HPDE6-E6E7 (cell line): ENCODE measurements around the gene DAW1.
A peak's percentile ranks its signal among the peaks of the same experiment; 100 is the strongest.

Experiments
- DNase-seq: peaks from one replicate; pipeline ENCODE4 v3.0.0; 2011; ENCODE audit warnings: missing footprints; ENCODE audit errors: extremely low spot score

Gene DAW1

DNA sequence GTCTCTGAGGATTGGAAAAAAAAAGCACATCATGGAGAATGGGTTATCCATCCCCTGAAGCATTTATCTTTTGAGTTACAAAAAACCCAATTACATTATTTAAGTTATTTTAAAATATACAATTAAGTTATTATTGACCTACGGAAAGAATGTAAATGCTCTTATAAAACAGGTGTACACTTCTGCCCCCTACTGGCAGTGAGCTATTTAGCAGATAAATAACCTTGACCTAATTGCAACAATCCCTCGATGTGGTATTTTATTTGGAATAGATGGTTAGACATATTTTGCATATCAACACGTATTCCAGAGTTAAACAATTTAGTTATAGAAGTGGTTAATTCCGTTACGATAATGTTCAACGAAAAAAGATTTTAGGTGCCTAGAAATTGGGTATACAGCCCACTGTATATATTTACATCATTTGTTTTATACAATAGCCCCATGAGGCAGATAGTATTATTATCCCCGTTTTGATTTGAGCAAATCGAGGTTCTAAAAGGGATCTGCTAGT is 9.1 kb upstream of the DAW1 start:
- no peak for DNase-seq

DNA sequence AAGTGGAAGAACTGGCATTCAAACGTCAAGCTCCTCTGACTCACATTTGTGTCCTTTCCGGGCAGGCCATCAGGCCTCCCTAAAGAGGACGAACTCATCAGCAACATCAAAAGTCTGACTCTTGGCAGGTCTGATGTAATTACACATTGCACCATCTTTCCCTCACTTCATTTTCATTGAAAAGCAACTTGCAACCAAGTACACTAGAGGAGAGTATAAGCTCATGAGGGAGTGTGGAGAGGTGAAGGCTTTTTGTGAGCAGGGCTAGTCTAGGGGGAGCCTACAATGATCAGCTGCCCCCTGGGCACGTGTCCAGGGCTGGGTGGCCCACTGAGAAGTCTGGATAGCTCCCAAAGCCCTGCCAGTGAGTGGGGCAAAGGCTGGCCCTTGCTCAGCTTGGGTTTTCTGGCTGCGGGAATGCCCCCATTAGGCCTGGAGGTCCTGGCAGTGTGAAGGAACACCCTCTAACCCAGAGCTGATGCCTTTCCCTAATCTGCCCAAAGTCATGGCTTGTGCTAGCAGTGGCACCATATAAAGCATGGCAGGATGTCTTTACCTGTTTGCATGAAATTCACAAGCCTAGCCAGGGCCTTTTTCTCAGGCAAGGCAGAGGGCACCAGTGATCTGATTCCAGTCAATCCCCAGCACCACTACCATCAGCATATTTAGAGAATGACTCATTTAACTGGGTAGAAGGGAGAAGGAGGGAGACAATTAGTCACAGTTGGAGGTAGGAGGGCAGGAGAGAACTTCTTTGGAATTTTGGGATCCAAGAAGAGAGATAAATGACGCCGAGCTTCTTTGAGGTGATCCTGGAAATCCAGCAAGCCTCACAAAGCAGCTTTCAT is 8.5 kb upstream of the DAW1 start:
- DNase-seq, result peak; percentile 85

DNA sequence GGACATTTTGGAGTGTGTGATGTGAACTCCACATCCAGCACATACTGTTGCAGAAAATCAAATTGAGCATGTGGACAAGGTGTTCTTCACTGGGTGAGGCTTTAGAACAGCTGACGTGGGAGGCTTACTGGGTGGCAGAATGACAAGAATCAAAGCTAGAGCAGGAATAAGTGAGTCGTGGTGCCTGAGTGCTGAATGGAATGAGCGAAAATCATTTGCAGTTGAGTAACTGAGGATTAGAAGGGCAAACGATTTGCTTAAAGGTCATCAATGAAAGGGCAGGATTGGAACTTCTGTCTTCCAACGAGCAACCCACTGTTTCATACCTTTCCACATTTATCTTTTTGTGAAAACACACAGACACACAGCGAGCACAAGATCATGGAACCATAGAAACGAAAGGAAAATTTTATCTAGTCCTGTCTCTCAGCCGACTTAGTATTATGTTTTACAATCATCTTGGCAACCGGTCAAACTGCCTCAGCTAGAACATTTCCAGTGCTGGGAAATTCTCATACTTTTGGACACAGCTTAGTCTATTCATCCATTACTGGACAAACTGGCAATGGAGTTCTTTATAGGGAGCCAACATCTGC is 7.2 kb upstream of the DAW1 start:
- DNase-seq, result no peak

DNA sequence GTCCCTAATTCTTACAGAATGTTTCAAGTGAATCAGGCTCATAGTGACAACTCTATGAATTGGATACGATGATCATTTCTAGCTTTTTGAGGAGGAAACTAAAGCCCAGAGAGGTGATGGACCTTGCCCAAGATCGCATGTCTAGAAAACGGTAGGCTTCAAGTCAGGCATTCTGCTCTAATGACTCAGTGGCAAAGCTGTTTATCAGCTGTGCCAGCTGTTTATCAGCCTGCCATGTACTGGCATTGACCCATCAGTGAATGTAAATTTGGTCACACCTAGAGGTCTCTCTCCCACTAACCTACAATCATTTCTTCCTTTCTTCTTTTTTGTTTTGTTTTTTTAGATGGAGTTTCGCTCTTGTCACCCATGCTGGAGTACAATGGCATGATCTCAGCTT is 6.1 kb upstream of the DAW1 start:
- no peak for DNase-seq

DNA sequence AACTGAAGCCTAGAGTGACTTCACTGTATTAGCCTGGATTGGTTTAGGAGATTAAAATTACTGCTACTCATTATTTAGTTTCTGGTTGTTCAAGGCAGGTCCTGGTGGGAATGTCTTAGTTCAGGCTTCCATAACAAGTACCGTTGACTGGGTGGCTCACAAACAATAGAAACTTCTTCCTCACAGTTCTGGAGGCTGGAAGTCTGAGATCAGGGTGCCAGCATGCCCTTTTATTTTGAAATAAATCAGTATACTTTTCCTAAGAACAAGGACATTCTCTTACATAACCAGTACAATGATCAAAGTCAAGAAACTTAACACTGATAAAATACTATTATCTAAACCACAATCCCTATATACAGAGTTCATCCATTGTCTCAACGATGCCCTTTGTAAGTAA is 4.0 kb upstream of the DAW1 start:
- DNase-seq, result no peak

DNA sequence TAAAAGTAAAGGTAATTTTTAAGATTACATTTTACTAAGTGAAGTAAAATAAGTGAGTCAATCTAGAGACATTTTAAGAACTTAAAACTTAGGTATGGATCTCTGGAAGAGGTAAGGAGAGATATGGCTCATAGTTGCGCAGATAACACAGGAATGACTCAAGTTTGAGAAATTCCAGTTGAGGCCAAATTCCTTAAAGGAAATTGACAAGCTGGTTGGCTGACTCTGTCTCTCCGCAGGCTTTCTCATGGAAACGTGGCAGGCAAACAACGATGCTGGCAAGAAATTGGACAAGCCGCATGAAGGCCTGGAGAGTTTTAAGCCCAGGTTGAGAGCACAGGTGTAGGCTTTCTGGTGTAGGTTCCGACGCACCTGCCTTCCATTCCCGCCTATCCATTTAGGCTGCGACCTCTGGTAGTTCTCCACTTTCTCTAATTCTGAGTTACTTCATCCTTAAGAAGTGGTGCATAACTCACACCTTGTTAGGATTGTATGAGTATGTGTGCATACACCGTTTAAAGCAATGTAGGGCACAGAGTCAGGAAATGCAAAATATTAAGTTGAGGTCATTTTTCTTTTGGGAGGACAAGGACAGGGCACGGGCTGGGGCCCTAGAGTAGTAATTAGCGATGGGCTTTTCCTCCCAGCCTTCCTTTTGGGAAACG is 589 bp upstream of the DAW1 start:
- DNase-seq, result peak; percentile 59

DNA sequence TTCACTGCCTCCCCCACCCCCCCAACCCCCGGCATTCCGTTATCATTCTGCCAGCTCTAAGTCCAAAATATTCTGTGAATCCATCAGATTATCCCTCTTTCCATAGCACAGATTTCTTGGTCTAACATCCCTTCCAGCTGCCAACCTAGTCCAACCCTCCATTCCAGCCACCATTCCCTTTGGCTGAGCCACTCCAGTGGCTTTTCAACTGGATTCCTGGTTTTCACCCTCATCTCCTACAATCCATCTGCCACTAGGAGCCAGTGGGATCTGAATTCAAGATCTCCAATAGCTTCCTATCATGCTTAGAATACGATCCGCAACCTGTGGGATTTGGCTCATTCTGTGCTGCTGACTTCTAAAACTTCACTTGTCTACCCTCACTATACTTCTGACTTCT is 1.2 kb downstream of the DAW1 start:
- DNase-seq, result no peak

DNA sequence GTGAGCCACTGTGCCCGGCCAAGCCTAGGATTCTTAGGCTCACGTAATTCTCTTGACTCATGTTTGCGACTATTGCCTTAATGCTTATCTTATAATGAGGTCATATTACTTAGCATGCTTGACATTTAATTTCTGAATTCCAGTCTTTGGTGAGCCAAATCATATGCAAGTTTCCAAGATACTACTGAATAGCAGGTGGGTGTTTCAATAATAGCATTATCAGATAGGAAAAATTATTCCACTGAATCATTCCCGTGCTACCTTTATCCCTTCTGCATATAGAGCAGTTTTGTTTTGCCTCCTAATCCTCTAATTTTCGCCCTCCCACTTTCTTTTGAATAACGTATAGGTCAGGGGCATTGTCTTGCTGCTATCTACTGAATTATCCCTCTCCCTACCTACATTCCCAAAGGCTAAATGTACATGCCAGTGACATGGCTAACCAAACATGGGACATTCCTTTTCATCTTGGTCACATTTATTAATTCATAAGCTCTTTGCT is 4.9 kb downstream of the DAW1 start:
- DNase-seq, result no peak

DNA sequence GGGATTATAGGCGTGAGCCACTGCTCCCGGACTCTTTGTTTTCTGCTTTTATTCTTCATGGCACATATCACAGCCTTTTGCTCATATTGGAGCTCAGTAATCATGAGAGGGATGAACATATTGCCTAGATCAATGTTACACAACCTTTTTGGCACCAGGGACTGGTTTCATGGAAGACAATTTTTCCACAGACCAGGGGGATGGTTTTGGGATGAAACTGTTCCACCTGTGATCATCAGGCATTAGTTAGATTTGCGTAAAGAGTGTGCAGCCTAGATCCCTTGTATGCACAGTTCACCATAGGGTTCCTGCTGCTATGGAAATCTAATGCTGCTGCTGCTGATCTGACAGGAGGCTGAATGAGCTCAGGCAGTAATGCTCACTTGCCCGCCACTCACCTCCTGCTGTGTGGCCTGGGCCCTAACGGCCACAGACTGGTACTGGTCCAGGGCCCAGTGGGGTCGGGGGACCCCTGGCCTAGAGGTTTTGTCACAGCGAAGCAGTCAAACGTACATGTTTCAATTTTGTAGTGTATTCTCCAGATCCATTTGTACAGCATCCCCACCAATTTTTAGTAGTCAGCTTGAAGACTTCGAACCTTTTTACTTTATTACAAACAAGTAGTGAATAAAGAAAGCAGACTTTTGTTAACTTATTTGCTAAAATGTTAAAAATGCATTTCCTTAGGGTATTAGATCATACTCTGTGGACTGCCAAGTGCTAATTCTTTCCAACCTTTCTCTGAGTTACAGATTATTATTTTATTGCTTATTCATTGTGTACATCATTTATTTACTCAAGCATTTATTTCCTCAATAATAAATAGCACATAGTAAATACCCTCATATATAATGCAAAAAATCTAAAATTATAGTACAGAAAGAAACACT is 6.2 kb downstream of the DAW1 start:
- DNase-seq, result no peak

DNA sequence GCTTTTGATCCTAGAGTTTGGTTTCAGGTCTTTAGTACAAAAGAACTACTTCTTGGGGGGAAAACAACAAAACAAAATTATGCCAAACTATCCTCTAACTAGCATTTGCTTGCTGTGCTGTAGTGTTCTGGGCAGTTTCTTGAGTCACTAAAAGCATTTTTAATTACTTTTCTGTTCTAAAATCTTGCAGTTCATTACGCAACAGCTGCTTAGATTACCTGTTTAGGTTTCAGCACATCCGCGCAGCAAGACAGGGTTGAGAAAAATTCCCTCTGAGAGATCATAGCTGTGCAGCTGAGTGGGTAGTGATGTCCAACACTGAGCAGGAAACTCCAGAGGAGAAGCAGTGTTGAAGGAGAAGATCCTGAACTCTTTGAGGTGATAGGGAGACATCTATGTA is 9.0 kb downstream of the DAW1 start:
- no peak for DNase-seq

DNA sequence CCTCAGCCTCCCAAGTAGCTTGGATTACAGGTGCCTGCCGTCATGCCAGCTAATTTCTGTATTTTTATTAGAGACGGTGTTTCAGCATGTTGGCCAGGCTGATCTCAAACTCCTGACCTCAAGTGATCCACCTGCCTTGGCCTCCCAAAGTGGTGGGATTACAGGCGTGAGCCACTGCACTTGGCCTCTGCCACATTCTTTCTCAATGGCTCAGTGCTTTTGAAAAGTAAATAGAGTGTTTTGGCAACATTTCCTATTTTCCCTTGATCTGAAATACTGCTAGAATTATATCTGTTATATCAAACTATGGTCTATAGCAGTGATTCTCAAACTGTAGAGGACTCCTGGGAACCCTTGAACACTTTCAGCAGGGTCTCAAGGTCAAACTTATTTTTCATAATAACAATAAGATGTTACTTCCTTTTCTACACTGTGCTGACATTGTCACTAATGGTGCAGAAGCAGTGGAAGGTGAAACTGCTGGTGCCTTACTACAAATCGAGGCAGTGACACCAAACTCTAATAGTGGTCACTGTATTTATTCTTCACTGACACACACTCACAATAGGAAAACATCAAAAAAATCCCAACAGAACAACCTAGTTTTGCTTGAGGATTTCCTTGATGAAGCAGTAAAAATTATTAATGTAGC is 10.6 kb downstream of the DAW1 start:
- no peak for DNase-seq

DNA sequence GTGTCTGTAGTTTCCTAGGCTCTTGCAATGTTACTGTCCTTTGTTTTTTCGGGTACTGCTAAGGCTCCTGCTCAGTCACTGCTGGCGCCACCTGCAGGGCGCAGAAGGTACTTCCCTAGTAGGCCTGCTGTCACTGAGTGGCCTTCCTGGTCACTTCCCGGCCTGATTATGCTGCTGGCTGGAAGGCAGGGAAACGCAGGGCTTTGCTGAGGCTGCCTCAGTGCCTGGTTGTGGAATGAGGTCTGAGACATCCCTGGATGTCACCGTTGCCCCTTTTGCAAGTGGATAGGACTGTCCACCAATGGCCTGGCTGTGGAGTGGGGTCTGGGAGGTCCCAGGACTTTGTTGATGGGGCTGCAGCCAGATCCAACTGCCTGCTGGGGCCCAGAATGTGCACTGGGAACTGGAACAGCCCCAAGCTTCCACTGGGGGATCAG is 13.1 kb downstream of the DAW1 start:
- DNase-seq, result peak; percentile 39

DNA sequence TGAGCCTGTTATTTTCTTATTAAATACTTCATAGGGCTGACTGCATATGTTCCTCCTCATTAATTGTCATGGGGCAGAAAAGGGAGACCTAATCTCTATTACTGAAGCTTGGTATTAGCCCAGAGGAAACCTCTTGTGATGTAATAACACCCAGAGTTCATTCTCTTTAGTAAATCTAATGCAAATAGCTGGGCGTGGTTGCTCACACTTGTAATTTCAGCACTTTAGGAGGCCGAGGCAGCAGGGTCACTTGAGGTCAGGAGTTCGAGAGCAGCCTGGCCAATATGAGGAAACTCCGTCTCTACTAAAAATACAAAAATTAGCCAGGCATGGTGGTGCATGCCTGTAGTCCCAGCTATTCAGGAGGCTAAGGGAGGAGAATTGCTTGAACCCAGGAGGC is 14.7 kb downstream of the DAW1 start:
- no peak for DNase-seq

DNA sequence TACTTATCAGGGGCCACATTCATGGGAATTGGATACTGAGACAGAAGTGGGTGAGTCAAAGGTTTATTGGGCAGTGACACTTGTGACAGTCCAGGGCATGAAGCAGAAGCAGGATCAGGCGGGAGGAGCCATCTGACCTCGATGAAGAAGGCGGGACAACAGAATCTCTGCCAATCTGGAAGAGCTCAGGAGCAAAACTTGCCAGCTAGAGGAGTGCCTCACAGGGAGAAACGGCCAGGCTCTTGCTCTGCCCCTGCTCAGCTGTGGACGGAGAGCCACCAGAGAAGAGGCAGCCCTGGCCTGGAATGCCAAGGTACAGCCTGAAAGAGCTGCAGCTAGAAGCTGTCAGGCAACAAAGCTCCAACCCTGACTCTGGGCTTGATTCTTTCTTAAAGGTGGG is 16.9 kb downstream of the DAW1 start:
- no peak for DNase-seq

DNA sequence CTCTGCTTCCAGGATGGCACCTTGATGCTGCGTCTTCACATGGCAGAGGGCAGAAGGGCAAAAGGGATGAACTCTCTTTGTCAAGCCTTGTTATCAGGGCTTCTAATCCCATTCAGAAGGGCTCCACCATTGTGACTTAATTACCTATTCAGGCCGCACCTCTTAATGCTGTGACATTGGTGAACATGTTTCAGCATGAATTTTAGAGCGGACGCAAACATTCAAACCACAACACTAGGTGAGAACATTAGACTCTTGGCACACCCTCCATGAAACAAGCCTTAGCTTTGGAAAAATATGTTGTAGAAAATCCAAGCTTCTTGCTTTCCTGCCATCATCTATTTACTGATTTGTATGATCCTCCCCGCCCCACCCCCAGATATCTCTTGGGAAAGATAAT is 17.9 kb downstream of the DAW1 start:
- peak; percentile 28 for DNase-seq

DNA sequence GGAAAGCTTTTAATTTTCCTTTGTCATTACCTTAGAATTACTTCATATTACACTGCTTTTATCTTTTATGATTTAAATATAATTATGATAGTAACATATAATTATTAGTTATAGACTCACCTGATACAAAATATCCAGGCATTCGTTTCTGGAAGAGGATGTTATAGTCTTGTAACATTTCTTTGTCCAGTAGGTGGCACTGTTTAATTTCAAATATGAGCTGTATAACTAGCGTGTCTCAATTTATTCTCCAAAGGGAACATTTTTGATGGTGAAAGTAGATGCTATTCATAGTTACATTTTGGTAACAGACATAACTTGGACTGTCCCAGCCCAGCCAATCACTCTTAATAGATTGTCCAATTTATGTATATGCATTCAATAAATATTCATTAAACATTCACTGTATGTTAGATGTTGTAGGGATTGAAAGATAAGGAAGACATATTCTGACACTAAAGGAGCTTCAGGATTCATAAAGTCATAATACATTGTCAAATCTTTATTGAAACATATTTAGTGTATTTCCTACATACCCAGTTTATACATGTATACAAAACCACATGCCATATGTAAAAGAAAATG is 19.2 kb downstream of the DAW1 start:
- DNase-seq, result no peak

DNA sequence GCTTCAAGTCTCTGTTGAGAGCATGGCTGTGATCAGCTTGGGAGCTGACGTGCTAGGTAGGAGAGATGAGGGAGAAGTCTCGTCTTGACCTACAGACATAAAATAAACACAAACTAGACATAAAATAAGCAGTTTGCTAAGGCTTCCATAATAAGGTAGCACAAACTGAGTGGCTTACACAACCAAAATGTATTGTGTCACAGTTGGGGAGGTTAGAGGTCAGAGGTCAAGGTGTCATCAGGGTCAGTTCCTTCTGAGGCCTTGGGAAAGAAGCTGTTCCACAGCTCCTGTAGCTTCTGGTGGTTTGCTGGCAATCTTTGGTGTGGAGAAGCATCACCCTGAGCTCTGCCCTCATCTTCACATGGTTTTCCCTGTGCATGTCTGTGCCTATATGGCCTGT is 20.2 kb downstream of the DAW1 start:
- no peak for DNase-seq

DNA sequence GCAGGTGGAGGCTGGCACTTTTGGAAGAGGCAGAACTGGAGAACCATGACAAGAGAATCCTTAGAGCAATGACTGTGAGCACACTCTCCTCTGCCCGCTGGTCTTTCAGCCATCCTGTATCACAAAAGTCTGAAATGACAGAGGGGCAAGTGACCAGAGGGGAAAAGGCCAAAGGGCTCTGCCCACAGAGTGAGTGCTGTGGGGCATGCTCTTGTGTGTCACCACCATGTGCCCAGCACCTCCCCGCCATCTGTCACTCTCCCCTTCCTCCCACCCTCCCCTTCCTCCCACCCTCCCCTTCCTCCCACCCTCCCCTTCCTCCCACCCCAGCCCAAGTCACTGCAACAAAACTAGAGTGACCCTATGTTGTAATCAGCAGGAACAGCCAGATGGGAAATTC is 31.9 kb downstream of the DAW1 start:
- DNase-seq, result no peak

DNA sequence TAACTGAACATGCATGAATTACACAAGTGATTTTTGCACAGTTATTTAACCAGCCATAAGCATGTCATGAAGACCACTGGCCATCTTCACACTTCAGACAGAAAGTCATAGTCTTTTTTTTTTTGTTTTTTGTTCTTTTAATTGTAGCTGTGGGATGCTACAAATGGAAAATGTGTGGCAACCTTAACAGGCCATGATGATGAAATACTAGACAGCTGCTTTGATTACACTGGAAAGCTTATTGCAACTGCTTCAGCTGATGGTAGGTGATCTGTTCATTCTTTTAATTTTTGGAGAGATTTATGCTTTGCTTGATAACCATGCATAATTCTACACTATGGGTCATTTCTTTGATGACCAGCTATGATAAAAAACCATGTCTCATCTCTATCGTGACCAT is 35.6 kb downstream of the DAW1 start:
- no peak for DNase-seq

DNA sequence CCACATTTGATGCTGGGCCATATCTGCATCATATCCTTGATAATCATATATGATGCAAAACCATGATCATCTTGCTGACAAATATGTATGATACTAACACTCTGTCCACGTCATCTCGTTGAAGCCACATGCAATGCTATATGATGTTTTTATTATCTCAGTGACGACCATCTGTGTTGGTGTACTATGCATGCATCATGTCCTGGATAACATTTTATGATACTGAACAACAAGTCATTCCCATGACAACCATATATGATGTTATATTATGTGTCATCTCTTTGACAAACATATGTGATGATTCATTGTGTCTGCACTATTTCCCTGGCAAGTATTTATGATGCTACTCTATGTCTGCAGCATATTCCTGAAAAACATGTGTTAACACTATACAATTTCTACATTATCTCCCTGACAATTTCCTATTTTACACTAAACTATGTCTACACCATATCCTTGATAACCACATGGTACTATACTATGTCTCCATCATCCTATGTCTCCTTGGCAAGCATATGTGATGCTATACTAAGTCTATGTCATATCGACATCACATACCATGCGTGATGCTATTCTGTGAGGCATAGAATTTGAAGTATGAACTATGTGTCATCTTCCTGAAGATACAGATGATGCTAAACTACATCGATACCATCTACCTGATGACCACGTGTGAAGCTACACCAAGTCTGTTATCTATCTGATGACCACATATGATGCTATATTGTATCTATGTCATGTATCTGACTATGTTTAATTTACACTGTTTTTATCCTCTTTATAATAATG is 37.0 kb downstream of the DAW1 start:
- no peak for DNase-seq
